Superior temporal gyrus (tissue), 1 donor: ENCODE data around the gene MTCL3.

Experiments used
- DNase-seq: peaks from one replicate; pipeline ENCODE4 v3.0.0-alpha.2; 2016; ENCODE audit errors: extremely low spot score

Gene MTCL3

GRCh38 chr6:127518710-127519468 is at the start of gene MTCL3:
Gene MTCL3 (minus strand): TSS chr6:127519335.
- peak; percentile 58 for DNase-seq

- DNase-seq = no peak
These were observed 48.3 kb upstream of the MTCL3 start for GRCh38 chr6:127567476-127567875.

- no peak for DNase-seq
These were observed 47.5 kb upstream of the MTCL3 start for GRCh38 chr6:127566651-127567050.

- no peak for DNase-seq
These were observed 47.0 kb upstream of the MTCL3 start for GRCh38 chr6:127566119-127566518.

GRCh38 chr6:127564761-127565160 is 45.6 kb upstream of the MTCL3 start:
- DNase-seq = no peak

GRCh38 chr6:127561660-127562059 is 42.5 kb upstream of the MTCL3 start:
- DNase-seq = no peak

GRCh38 chr6:127554435-127555006 is 35.4 kb upstream of the MTCL3 start:
- peak; percentile 31 for DNase-seq

GRCh38 chr6:127550403-127550802 is 31.3 kb upstream of the MTCL3 start:
- DNase-seq = no peak

- DNase-seq = peak; percentile 24
These were observed 28.9 kb upstream of the MTCL3 start for GRCh38 chr6:127547904-127548649.

GRCh38 chr6:127547215-127547614 is 28.1 kb upstream of the MTCL3 start:
- DNase-seq = no peak

GRCh38 chr6:127539272-127539671 is 20.1 kb upstream of the MTCL3 start:
- peak; percentile 64 for DNase-seq

GRCh38 chr6:127538750-127539264 is 19.7 kb upstream of the MTCL3 start:
- DNase-seq = no peak

GRCh38 chr6:127533736-127534135 is 14.6 kb upstream of the MTCL3 start:
- DNase-seq = no peak

GRCh38 chr6:127533011-127533410 is 13.9 kb upstream of the MTCL3 start:
- no peak for DNase-seq

- DNase-seq = no peak
These were observed 3.6 kb upstream of the MTCL3 start for GRCh38 chr6:127522714-127523113.

GRCh38 chr6:127520066-127520465 is 931 bp upstream of the MTCL3 start:
- DNase-seq = no peak

GRCh38 chr6:127519469-127519785 is 292 bp upstream of the MTCL3 start:
- DNase-seq = no peak

GRCh38 chr6:127518191-127518709 is 885 bp downstream of the MTCL3 start:
- DNase-seq = no peak

GRCh38 chr6:127517693-127518092 is 1.4 kb downstream of the MTCL3 start:
- no peak for DNase-seq

- DNase-seq = peak; percentile 91
These were observed 2.4 kb downstream of the MTCL3 start for GRCh38 chr6:127516662-127517273.

- peak; percentile 89 for DNase-seq
These were observed 3.1 kb downstream of the MTCL3 start for GRCh38 chr6:127515794-127516661.
